GM18502 (cell line): ENCODE data around the gene FCN2.
"Not testable (repeated sequence)": the region's sequence is repeated elsewhere in the genome, so short reads cannot be mapped to it uniquely, and the experiment has no call there.

ENCODE experiments used
- ATAC-seq: cut with Tn5 transposase; IDR thresholded peaks from one replicate; pipeline ENCODE4 v1.9.1; 2021; ENCODE audit warnings: mild to moderate bottlenecking; ENCODE audit not compliant: unreplicated experiment, poor library complexity

The FCN2 gene

GRCh38 chr9:134846699-134847098 lies 33.9 kb upstream of the FCN2 start:
- no peak for ATAC-seq

DNA sequence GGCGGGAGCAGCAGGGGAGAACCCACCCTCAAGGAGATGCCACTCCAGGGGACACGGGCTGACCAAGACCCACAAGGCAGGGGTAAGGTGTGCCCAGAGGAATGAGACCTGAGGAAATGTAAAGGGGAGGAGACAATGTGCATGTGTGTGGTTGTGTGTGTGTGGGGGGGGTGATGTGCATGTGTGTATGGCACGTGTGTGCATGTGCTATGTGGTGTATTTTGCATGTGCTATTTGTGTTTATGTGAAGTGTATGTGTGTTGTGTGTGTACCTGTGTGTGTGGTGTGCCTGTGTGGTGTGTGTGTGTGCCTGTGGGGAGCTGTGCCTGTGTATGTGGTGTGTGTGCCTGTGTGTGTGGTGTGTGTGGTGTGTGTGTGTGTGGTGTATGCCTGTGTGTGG lies 33.5 kb upstream of the FCN2 start:
- no peak for ATAC-seq

GRCh38 chr9:134847752-134848432 lies 32.7 kb upstream of the FCN2 start:
- no peak for ATAC-seq

DNA sequence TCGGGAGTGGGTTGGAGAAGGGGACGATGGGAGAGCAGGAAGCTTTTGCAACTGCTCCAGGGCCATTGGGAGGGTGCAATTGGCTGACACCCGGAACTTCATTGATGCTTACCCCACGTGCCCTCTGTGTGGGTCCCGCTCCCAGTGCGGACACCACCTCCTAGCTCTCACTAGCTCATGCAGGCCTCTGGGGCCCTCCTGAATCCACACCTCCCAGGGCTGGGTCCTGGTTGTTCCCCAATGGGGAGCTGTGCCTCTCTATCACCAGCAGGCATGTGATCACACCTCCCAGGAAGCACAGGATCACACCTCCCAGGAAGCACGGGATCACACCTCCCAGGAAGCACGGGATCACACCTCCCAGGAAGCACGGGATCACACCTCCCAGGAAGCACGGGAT lies 32.1 kb upstream of the FCN2 start:
- ATAC-seq = no peak

GRCh38 chr9:134850611-134851010 lies 30.0 kb upstream of the FCN2 start:
- ATAC-seq = no peak

- no peak for ATAC-seq
These were observed 29.6 kb upstream of the FCN2 start for GRCh38 chr9:134851020-134851419.

DNA sequence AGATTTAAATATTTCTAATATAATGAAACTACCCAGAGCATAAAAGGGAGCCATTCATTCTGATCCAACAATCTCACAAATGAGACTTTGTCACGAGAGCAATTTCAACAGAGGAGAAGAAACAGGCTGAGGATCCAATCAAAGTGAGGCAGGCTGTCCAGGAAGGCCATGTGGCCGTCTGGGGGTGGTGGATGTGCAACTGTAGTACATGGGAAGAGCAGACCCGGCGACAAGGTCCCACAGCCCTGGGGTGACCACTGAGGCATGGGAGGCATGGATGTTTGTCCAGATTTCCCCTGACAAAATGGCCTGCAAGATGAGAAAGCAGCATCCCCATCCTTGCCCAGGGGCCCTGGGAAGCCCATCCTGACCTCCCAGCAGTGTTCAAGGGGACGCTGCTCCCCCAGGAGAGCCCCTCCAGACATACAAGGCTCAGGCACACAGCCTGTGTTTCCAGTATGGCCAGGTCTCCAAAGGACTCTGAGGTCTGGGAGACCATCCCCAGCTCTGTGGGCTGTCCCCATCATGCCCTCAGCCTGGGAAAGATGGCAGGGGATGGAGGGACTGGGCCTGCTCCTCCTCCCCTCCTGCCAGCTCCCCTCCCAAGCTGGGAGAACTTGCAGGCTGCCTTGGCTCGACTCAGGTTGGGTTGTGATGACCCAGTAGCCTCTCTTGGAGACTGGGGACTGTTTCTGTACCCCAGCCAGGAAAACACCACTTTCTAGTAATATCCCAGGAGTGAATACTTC lies 27.5 kb upstream of the FCN2 start:
- no peak for ATAC-seq

DNA sequence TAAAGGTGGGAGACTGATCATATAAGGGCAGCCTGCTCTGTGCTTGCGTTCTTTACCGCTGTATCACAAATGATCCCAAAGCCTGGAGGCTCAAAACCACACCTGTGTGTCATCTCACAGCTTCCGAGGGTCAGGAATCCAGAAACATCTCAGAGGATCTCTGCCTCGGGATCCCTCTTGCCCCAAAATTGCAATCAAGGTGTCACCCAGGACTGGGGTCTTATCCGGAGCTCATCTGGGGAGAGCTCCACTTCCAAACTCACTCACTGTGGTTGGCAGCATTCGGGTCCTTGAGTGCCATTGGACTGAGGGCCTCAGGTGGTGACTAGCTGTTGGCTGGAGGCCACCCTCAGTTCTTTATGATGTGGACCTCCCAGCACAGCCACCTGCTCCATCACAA lies 26.7 kb upstream of the FCN2 start:
- ATAC-seq = no peak

DNA sequence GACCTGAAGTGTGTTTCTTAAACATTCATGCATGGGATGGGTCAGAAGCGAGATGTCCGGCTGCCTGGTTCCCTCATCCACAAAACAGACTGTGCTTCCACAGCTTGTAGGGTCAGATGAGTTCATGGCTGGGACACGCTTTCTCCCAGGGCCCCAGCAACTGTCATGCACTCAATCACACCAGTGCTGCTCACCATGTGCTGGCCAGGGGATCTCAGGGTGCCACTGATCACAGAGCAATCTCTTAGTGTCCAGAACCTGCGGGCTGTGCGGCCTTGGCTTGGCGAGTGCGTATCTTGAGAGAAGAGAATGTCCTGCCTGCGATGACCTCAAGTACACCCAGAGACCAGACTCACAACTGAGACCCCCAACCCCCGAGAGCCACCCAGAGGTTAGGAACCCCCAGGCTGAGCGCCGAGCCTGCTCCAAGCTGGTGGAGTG lies 26.0 kb upstream of the FCN2 start:
- ATAC-seq = no peak

GRCh38 chr9:134855231-134855899 lies 25.2 kb upstream of the FCN2 start:
- ATAC-seq = no peak

DNA sequence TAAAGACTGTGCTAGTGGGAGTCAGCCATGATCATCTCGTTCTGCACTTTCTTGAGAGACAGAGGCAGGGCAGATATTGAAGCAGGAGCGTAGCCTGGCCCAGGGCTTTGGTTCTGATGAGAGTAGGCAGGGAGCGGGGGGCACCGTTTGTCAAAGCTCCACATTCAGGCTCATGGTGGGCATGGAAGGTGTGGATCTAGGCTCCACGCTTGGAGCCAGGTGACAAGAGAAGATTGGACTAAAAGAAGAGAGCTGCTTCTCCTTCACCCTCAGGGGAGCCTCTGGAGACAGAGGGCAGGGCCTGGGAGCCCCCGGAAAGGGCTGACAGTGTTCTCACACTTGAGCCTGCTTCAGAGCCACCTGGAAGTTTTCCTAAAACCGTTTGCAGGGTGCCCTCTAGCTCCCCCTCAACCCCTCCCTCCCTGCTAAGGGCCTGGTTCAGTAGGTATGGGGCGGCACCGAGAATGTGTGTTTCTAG lies 24.7 kb upstream of the FCN2 start:
- ATAC-seq = no peak

- not testable (repeated sequence) for ATAC-seq
These were observed 23.2 kb upstream of the FCN2 start for GRCh38 chr9:134857451-134857850.

- peak; percentile 81 for ATAC-seq
These were observed 22.4 kb upstream of the FCN2 start for GRCh38 chr9:134858051-134858841.

- ATAC-seq = no peak
These were observed 20.1 kb upstream of the FCN2 start for GRCh38 chr9:134860510-134860909.

DNA sequence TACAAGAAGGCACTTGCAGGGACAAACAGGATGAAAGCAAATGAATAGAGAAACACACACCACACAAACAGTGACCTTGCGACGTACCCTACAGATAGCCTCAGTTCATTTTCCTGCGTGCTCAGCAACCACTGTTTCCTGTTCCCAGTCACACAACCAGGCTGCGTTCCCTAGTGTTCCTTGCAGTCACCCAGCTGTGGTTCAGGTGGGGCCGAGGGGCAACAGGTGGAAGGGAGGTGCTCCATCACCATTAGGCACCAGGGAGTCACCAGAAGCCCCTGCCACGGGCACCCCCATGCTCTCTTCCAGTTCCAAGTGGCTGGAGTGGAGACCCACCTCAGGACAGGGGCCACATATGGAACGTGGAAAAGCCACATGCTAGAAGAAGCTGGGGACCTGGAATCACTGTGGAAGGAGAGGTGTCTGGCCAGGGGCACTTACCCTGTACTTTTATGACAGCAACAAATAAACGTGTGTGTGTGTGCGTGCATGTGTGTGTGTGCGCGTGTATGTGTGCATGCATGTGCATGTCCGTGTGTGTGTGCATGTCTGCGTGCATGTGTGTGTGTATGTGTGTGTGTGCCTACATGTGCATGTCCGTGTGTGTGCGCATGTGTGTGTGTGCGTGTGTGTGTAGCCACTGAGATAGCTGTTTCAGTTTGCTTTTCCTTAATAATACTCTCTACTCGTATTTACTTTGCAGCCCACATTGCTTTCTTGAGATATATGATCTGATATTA lies 18.8 kb upstream of the FCN2 start:
- no peak for ATAC-seq

DNA sequence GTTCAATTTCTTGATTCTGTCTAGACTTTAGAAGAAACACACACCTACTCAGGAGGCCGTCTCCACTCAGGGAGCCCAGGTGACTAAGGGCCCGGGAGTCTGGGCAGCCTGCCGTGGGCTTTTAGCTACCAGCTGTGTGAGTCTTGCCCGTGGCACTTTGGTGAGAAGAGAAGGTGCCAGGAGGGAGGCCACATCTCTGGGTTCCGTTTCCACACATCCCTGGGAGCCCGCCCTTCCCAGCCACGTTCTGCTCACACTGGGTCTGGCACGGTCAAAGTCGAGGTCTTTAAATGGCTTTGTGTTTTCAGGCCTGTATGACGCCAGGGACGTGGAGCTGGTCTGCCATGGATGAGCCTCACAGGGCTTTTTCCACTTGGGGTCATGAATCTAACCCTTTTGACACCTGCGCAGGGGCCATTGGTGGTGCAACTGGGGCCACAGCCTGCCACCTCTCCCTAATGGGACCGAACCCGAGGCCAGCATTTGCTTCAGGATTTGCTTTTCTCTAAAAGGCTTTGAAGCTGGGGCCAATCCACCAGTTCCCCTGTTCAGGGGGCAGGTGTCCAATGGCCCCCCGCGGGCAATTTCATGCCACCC lies 17.2 kb upstream of the FCN2 start:
- no peak for ATAC-seq

GRCh38 chr9:134863941-134864820 lies 16.4 kb upstream of the FCN2 start:
- no peak for ATAC-seq

DNA sequence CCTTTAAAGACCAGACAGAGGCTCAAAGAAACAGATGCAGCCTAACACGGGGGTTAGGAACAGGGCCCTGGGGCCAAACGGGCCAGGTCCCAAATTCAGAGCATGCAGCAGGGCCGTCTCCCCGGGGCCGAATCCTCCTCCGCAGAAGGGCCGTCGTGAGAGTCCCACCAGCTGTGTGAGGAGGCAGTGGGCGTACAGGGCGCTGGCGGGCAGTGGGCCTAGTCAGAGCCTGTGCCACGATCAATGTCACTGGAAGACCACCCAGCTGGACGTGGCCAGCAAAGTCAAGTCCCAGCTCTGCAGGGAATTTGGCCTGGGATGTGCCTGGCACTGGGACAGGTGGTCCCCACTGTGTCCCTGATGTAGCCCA lies 15.8 kb upstream of the FCN2 start:
- no peak for ATAC-seq
